GM19324 (cell line): Measurements from ENCODE around the gene MRPL33.

ENCODE experiments used
- ATAC-seq: cut with Tn5 transposase; IDR thresholded peaks from one replicate; pipeline ENCODE4 v1.9.1; 2021; ENCODE audit warnings: mild to moderate bottlenecking, moderate library complexity; ENCODE audit not compliant: unreplicated experiment, low FRiP score

MRPL33 gene

DNA sequence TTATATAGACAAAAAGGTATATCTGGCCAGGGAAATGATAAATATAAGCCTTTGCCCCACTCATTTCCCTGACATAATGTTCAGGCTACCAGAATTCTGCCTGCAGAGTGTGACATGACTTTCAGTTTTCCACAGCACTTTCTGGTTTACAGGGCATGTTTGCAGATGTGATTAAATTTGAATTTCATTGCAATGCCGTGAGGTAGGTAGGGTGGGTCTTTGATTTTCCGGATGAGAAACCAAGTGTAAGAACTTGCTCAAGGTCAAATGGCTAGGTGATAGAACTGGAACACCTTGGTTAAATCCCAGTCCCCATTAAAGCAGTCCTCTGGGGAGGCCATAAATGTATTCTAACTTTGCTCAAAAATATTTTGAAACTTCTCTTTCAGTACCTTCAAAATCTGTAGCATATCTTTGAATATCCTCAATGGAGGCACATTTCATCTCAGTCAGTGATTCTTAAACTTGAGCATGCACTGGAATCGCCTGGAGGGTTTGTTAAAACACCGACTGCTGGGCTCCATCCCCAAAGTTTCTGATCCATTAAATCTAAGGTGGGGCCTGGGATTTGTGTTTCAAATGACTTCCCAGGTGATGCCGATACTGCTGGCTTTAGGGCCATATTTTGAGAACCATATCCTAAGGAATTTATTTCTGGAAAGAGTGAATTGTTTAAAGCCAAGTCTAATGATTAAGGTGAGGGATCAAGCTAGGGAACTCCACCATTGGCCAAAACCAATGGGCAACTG is 35.0 kb downstream of the MRPL33 start:
- no peak for ATAC-seq

DNA sequence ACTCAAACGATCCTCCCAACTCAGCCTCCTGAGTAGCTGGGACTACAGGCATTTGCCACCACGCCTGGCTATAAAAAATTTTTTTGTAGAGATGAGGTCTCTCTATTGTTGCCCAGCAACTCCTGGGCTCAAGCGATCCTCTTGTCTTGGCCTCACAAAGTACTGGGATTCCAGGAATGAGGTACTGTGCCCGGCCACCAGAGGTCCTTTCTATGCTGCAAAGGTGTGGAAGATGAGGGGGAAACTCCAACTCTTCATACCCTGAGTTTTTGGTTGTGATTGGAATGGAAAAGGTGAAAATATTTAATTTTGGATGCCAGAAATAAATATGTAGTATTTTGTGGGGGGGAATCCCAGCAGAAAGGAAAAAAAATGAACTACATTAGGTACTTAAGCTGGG is 36.0 kb downstream of the MRPL33 start:
- ATAC-seq, result no peak

DNA sequence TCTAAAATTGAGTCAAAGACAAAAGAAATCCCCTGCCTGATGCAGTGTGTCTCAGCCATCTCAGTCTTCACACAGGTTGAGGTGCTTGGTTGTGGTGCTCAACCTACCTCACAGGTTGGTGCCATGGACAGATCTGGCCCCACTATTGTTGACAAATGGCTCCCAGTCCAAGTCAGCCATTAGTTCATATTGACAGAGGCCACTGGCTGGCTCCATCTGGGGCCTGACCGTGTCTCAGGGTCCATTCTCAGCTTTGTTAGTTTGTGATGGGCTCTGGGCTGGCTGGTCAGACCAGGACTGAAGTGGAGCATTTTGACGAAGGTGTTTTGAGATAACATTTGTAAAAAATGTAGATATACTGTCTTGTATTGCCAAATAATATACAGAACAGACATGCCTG is 36.9 kb downstream of the MRPL33 start:
- no peak for ATAC-seq

GRCh38 chr2:27808984-27809383 is 37.5 kb downstream of the MRPL33 start:
- no peak for ATAC-seq

GRCh38 chr2:27809761-27810241 is 38.3 kb downstream of the MRPL33 start:
- ATAC-seq, result no peak

DNA sequence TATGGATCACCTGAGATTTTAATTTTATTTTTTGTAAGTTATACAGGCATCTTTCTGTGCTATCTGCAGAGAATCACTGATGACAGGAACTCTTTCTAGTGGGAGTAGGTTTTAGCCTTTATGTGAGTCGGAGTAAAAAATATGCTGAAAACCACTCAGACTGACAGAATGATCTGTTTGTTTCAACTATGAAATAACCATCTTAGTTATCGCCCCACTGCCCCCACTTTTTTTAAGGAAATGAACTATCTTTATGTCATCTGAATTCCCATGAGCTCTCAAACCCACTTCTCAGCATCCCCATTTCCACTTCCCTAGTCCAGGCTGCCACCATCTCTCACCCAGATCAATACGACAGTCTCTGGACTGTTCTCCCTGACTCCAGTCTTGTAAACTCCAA is 38.9 kb downstream of the MRPL33 start:
- ATAC-seq, result no peak

DNA sequence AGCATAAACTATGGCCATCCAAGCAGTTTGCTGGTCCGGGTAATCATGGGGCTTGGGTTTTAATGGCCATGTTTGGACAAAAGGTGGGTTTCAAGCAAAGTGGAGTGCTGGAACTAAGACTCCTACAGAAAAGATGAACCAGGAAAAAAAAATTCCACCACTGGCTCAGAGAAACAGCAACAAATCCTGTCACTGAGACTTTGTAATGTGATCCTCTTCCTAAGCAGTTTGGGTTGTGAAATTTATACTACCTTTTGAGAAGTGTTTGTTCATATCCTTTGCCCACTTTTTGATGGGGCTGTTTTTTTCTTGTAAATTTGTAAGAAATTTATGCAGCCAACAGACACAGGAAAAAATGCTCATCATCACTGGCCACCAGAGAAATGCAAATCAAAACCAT is 40.2 kb downstream of the MRPL33 start:
- ATAC-seq, result no peak

DNA sequence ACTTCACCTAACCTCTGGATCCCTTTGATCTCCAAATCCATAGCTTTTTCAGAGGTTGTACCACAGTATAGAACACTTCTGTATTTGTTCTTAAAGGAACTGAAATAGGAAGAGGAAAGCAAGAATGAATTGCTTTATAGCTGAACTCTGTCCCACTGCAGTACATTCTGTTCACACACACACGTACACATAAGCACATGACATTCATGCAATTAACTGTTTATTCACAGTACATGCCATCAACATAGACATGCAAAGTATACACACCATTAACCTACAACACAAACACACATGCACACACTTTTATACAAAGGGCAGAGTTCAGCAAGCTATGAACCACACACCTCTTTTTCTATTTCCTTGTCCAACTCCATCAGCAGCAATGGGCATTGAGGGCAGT is 43.2 kb downstream of the MRPL33 start:
- ATAC-seq, result no peak

DNA sequence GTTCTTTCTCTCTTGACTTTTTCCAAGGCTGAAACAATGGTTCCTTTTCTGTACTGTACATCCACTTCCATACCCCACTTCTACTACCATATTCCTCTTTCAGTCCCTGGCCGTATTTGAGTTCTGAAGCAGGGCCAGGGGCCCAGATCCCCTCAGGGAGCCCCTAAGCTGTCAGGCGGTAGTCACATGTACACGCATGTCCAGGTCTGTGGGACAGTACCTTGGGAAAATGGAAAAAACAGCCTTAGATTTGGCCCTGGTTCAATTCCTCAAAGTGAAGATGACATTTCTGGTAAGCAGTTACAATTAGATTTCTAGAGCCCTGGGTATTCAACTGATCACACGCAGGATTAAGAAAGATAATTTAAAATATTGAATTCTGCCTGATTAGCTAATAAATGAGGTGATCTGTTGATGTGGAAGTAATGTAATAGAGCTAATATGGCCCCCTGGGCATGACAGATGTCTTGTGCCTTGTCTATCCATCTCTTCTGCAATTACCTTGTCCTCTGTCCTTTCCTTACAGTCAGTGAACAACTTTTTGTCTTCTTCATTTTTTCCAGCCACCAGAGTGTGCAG is 44.4 kb downstream of the MRPL33 start:
- no peak for ATAC-seq

GRCh38 chr2:27822049-27822448 is 50.5 kb downstream of the MRPL33 start:
- ATAC-seq, result no peak

GRCh38 chr2:27823135-27823534 is 51.6 kb downstream of the MRPL33 start:
- no peak for ATAC-seq

GRCh38 chr2:27823569-27823968 is 52.0 kb downstream of the MRPL33 start:
- no peak for ATAC-seq

DNA sequence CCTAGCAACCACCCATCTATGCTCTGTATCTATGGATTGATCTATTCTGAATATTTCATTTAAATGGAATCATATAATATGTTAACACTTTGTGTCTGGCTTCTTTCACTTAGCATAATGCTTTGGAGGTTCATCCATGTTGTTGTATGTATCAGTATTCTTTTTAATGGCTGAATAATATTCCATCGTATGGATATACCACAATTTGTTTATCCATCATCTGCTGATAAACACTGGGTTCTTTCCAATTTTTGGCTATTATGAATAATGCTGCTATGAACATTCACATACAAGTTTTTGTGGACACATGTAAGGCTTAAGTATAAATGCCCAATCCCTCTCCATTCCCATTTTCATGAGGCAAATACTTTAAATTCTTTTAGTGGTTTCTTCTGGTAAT is 52.9 kb downstream of the MRPL33 start:
- no peak for ATAC-seq

DNA sequence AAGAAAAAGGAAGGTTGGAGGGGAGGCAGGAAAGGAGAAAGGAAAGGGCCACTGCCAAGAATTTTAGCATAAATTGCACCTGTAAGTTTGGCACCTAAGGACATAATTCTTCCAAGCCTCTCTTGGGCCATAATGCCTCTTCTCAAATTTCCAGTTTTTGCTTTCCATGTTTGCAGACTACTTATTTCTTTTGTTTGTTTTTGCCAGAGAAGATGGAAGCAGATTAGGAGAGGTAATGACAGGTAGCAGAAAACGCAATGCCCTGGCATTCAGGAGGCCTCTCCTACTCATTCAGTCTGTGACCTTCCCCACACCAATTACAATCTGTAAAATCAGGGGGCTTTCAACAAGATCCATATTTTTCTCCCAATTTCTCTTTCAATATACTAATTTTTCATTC is 56.8 kb downstream of the MRPL33 start:
- no peak for ATAC-seq
